H1 (cell line): Measurements from ENCODE around the gene CORO2B.

Experiments used
- BRCA1 ChIP-seq: IDR thresholded peaks from 2 replicates; pipeline ENCODE4 v1.6.1; 2012; ENCODE audit warnings: low read depth, low read length, improper control_type of control experiment
- CHD2 ChIP-seq: IDR thresholded peaks from 2 replicates; pipeline ENCODE4 v1.6.1; 2012; ENCODE audit warnings: low read length, improper control_type of control experiment
- EP300 ChIP-seq, 2 experiments: IDR thresholded peaks; 1 replicate in 1 of 2; 2 replicates in 1 of 2; pipeline ENCODE4 v1.6.1; 2011 to 2012; ENCODE audit warnings: low read depth in 2 of 2, low read length in 2 of 2, mild to moderate bottlenecking in 2 of 2, borderline replicate concordance in 1 of 2, inconsistent platforms in 1 of 2, moderate library complexity in 1 of 2
- EZH2 ChIP-seq: fragments of 200-600 bp; sonication (generic); IDR thresholded peaks from 2 replicates; pipeline ENCODE4 v1.7.1; 2012; ENCODE audit warnings: low read depth, mild to moderate bottlenecking, moderate library complexity, low read length, inconsistent platforms; ENCODE audit not compliant: severe bottlenecking
- HDAC2 ChIP-seq, 2 experiments: fragments of 300-600 bp in 1 of 2; sonication (generic) in 1 of 2; IDR thresholded peaks; 2 replicates each; pipeline ENCODE4 v1.6.1; 2011 to 2012; ENCODE audit warnings: low read depth in 2 of 2, low read length in 2 of 2, mild to moderate bottlenecking in 2 of 2, moderate library complexity in 2 of 2, borderline replicate concordance in 1 of 2, inconsistent platforms in 1 of 2
- JUN ChIP-seq: IDR thresholded peaks from 2 replicates; pipeline ENCODE4 v1.6.1; 2011; ENCODE audit warnings: low read depth, mild to moderate bottlenecking, improper control_type of control experiment, low read length
- JUND ChIP-seq: IDR thresholded peaks from 2 replicates; pipeline ENCODE4 v1.6.1; 2011; ENCODE audit warnings: mild to moderate bottlenecking, improper control_type of control experiment, low read length
- POLR2A ChIP-seq, 2 experiments: IDR thresholded peaks; 1 replicate in 1 of 2; 2 replicates in 1 of 2; pipeline ENCODE4 v1.6.1; 2011; ENCODE audit warnings: low read depth in 2 of 2, low read length in 2 of 2, mild to moderate bottlenecking in 2 of 2; ENCODE audit errors: control extremely low read depth in 1 of 2
- TCF12 ChIP-seq: IDR thresholded peaks from 2 replicates; pipeline ENCODE4 v1.6.1; 2011; ENCODE audit warnings: low read depth, mild to moderate bottlenecking, low read length
- TF ChIP-seq, protein P1 (sequence below): IDR thresholded peaks from 2 replicates; pipeline ENCODE4 v1.6.1; 2011; ENCODE audit warnings: low read depth, mild to moderate bottlenecking, low read length; ENCODE audit not compliant: insufficient read depth
- TF ChIP-seq, protein P2 (sequence below), 3 experiments: IDR thresholded peaks; 1 replicate in 2 of 3; 2 replicates in 1 of 3; pipeline versions ENCODE4 v1.5.1 to v1.6.1; 2011; ENCODE audit warnings: low read length in 3 of 3, mild to moderate bottlenecking in 3 of 3, inconsistent platforms in 2 of 3, low read depth in 1 of 3, moderate library complexity in 1 of 3; ENCODE audit not compliant: insufficient read depth in 1 of 3; ENCODE audit errors: control extremely low read depth in 1 of 3

GRCh38 chr15:68552344-68552743 is 26.4 kb upstream of the CORO2B start:
- no peak for TF ChIP-seq BRCA1
- no peak for TF ChIP-seq CHD2
- TF ChIP-seq EZH2 = no peak
- TF ChIP-seq, protein P1, sequence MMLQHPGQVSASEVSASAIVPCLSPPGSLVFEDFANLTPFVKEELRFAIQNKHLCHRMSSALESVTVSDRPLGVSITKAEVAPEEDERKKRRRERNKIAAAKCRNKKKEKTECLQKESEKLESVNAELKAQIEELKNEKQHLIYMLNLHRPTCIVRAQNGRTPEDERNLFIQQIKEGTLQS = no peak
- no peak for TF ChIP-seq TCF12
- TF ChIP-seq, protein P2, sequence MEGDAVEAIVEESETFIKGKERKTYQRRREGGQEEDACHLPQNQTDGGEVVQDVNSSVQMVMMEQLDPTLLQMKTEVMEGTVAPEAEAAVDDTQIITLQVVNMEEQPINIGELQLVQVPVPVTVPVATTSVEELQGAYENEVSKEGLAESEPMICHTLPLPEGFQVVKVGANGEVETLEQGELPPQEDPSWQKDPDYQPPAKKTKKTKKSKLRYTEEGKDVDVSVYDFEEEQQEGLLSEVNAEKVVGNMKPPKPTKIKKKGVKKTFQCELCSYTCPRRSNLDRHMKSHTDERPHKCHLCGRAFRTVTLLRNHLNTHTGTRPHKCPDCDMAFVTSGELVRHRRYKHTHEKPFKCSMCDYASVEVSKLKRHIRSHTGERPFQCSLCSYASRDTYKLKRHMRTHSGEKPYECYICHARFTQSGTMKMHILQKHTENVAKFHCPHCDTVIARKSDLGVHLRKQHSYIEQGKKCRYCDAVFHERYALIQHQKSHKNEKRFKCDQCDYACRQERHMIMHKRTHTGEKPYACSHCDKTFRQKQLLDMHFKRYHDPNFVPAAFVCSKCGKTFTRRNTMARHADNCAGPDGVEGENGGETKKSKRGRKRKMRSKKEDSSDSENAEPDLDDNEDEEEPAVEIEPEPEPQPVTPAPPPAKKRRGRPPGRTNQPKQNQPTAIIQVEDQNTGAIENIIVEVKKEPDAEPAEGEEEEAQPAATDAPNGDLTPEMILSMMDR (IDR thresholded peaks at IDR 0.05; ENCODE audit: control extremely low read depth in 1 of 3, insufficient read depth in 1 of 3, low read depth in 1 of 3, low read length in 3 of 3) = no peak
- TF ChIP-seq JUN = no peak
- no peak for TF ChIP-seq EP300 (IDR thresholded peaks at IDR 0.05; ENCODE audit: borderline replicate concordance in 1 of 2, low read depth in 2 of 2, low read length in 2 of 2)
- TF ChIP-seq POLR2A (IDR thresholded peaks at IDR 0.05; ENCODE audit: control extremely low read depth in 1 of 2, low read depth in 2 of 2, low read length in 2 of 2) = no peak
- TF ChIP-seq JUND = no peak
- no peak for TF ChIP-seq HDAC2 (IDR thresholded peaks at IDR 0.05; ENCODE audit: borderline replicate concordance in 1 of 2, low read depth in 2 of 2, low read length in 2 of 2)
